Effector memory CD4-positive, alpha-beta T cell (primary cell): ENCODE data around the gene R3HDM2.

ENCODE experiments used
- DNase-seq, 3 donors: peaks; one replicate each; pipeline ENCODE4 v3.0.0-alpha.2; 2020
- H3K27ac ChIP-seq: 2 replicates; pipeline ENCODE4 v1.7.0; 2013; ENCODE audit warnings: mild to moderate bottlenecking, low read length, moderate library complexity; ENCODE audit not compliant: insufficient read depth, poor library complexity, severe bottlenecking
- H3K27me3 ChIP-seq: replicated peaks from 2 replicates; pipeline ENCODE4 v1.7.0; 2013; ENCODE audit warnings: mild to moderate bottlenecking, low read length; ENCODE audit not compliant: insufficient read depth, control insufficient read depth, poor library complexity, severe bottlenecking
- H3K36me3 ChIP-seq: 2 replicates; pipeline ENCODE4 v1.7.0; 2013; ENCODE audit warnings: mild to moderate bottlenecking, low read length, moderate library complexity; ENCODE audit not compliant: control insufficient read depth, insufficient read depth
- H3K4me1 ChIP-seq: 2 replicates; pipeline ENCODE4 v1.7.0; 2013; ENCODE audit warnings: low read length, mild to moderate bottlenecking; ENCODE audit not compliant: control insufficient read depth, insufficient read depth, poor library complexity, severe bottlenecking
- H3K4me3 ChIP-seq: 2 replicates; pipeline ENCODE4 v1.7.0; 2013; ENCODE audit warnings: low read length, low read depth, mild to moderate bottlenecking; ENCODE audit not compliant: insufficient read depth, poor library complexity, severe bottlenecking
- H3K9me3 ChIP-seq: 2 replicates; pipeline ENCODE4 v1.7.0; 2013; ENCODE audit warnings: mild to moderate bottlenecking, low read length, moderate library complexity; ENCODE audit not compliant: control insufficient read depth

R3HDM2 gene

DNA sequence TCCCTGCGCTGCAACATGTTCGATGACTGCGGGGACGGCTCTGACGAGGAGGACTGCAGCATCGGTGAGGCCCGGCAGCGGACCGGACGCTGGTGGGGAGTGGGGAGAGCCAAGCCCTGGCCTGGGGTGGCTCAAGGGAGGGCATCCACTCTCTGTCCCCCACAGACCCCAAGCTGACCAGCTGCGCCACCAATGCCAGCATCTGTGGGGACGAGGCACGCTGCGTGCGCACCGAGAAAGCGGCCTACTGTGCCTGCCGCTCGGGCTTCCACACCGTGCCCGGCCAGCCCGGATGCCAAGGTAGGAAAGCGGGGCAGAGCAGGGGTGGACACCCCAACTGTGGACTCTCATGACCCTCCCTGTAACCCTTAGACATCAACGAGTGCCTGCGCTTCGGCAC lies 225.7 kb downstream of the R3HDM2 start:
- DNase-seq = no peak
- no peaks in the 10 kb centered on the region for H3K36me3 ChIP-seq
- no peak overlapping the region for H3K4me3 ChIP-seq

GRCh38 chr12:57204454-57204853 lies 226.4 kb downstream of the R3HDM2 start:
- no peak overlapping the region for H3K27ac ChIP-seq
- no peak overlapping the region for H3K4me3 ChIP-seq
- H3K27me3 ChIP-seq = no peaks in the 10 kb centered on the region
- H3K36me3 ChIP-seq = no peaks in the 10 kb centered on the region
- no peaks in the 10 kb centered on the region for H3K4me1 ChIP-seq
- DNase-seq = no peak
- H3K9me3 ChIP-seq = no peaks in the 10 kb centered on the region

More for the DNA sequence above, 225.7 kb downstream of the R3HDM2 start:
- H3K27me3 ChIP-seq = no peaks in the 10 kb centered on the region
- H3K27ac ChIP-seq = no peak overlapping the region
- no peaks in the 10 kb centered on the region for H3K4me1 ChIP-seq
- H3K9me3 ChIP-seq = no peaks in the 10 kb centered on the region

GRCh38 chr12:57203791-57204190 lies 227.1 kb downstream of the R3HDM2 start:
- H3K27ac ChIP-seq = no peak overlapping the region

More at GRCh38 chr12:57203791-57204190, 227.1 kb downstream of the R3HDM2 start:
- no peaks in the 10 kb centered on the region for H3K9me3 ChIP-seq
- H3K4me1 ChIP-seq = no peaks in the 10 kb centered on the region
- H3K4me3 ChIP-seq = no peak overlapping the region
- H3K27me3 ChIP-seq = no peaks in the 10 kb centered on the region
- DNase-seq = no peak
- H3K36me3 ChIP-seq = no peaks in the 10 kb centered on the region
